Right lobe of liver (tissue), 6 donors: ENCODE data around the gene FGFR2. TPM values are rescaled to one million over a fixed set of nuclear protein-coding genes. Genes with fewer than 3 reads are reported as not detected.

ENCODE experiments used
- ATAC-seq, 4 donors: fragments of 200-7000 bp; cut with Tn5 transposase; one replicate each; pipeline ENCODE4 v1.9.1; 2020; ENCODE audit warnings: mild to moderate bottlenecking in 4 of 4, moderate library complexity in 4 of 4
- DNase-seq, 3 donors: peaks; one replicate each; pipeline ENCODE4 v3.0.0-alpha.2; 2020
- H3K27ac ChIP-seq, 3 donors: fragments of 200-600 bp; one replicate each; pipeline ENCODE4 v1.8.0; 2022
- H3K27me3 ChIP-seq, 2 donors: fragments of 200-600 bp; one replicate each; pipeline ENCODE4 v1.8.0; 2022
- H3K36me3 ChIP-seq, 4 donors: fragments of 200-600 bp; sonication (generic) in 1 of 4; one replicate each; pipeline versions ENCODE4 v1.5.1 to v1.8.0; 2017 to 2022; ENCODE audit warnings: control low read depth in 1 of 4
- H3K4me1 ChIP-seq, 4 donors: fragments of 200-600 bp; sonication (generic) in 1 of 4; one replicate each; pipeline versions ENCODE4 v1.5.1 to v1.8.0; 2017 to 2022; ENCODE audit warnings: control low read depth in 1 of 4
- H3K4me3 ChIP-seq, 3 donors: fragments of 200-600 bp; one replicate each; pipeline ENCODE4 v1.8.0; 2022
- H3K9me3 ChIP-seq, 4 donors: fragments of 200-600 bp; sonication (generic) in 1 of 4; one replicate each; pipeline versions ENCODE4 v1.5.1 to v1.8.0; 2017 to 2022; ENCODE audit warnings: control low read depth in 1 of 4
- POLR2A ChIP-seq: fragments of 450-650 bp; IDR thresholded peaks from one replicate; pipeline ENCODE4 v1.6.1; 2017; ENCODE audit warnings: antibody characterized with exemption, mild to moderate bottlenecking
- WGBS: methylation state at CpG from one replicate; pipeline ENCODE4 v1.1.6; 2018; ENCODE audit warnings: low coverage, low lambda C conversion rate; ENCODE audit not compliant: insufficient coverage; ENCODE audit errors: missing lambda C conversion rate; 5-methylcytosine and 5-hydroxymethylcytosine counted together
- intact Hi-C, 2 donors: fragments of 100-400 bp; cut with DNase I; formaldehyde crosslinking; loops; one replicate each; pipeline versions ENCODE4 v1.11.2 to v1.14.1; 2022
- total RNA-seq, 6 experiments: library from RNA; depleted of rRNA in 2 of 6; stranded (reverse); fragments of >200 nt in 2 of 6; fragmentation: NEBNext Ultra II Directional in 3 of 6; extraction: Animal tissue kit (Norgen Biotek cat#: 25700) in 3 of 6; gene quantifications; one replicate each; pipeline versions ENCODE4 v1.1.0 to v1.2.4, GENCODE V29; 2016 to 2023
- TF ChIP-seq, protein P1 (sequence below), 4 donors: fragments of 200-600 bp in 3 of 4; fragments of 450-650 bp in 1 of 4; IDR thresholded peaks; one replicate each; pipeline versions ENCODE4 v1.5.1 to v1.8.0; 2016 to 2022; ENCODE audit warnings: antibody characterized with exemption in 4 of 4, mild to moderate bottlenecking in 2 of 4
- donor health status: DM: no; HTN: yes; CAD: no.
- donor health status: DM: no; HTN: no; CAD: no.
- donor health status: DM: no; HTN: no; CAD: no.
- donor health status: DM: no; HTN: yes; CAD: no.
- donor health status: DM: no; HTN: yes; CAD: no.

FGFR2 gene
- total RNA-seq, 6 experiments from 2014 or later = 14.4 to 33.7 (median 23.0) TPM

DNA sequence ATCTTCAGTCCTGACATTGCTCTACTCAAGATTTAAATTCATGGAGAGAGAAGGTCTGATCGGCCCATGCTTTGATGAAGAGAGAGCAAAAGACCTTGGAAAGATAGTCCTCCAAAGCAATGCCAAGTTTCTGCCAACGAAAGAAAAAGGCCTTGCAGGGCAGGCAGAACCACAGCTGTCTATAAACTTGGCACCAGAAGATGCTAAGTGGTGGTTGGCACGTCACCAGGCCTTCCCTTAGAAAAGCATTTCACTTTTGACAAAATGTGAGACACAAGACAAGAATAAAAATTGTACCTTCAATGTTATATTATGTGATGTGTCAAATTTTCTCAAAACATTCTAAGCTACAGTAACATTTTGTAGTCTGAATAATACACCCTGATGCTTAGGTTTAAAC is 42.0 kb upstream of the FGFR2 start:
- DNase-seq (no peak), ATAC-seq (no peak)
- Histone ChIP-seq H3K36me3 (no peaks in the 10 kb centered on the region), H3K4me1 (no peaks in the 10 kb centered on the region), H3K27ac (no peak overlapping the region), H3K27me3 (no peaks in the 10 kb centered on the region), H3K9me3 (no peaks in the 10 kb centered on the region), H3K4me3 (no peak overlapping the region)
- intact Hi-C loops = no loop called here
- TF ChIP-seq POLR2A = no peak
- TF ChIP-seq, protein P1, sequence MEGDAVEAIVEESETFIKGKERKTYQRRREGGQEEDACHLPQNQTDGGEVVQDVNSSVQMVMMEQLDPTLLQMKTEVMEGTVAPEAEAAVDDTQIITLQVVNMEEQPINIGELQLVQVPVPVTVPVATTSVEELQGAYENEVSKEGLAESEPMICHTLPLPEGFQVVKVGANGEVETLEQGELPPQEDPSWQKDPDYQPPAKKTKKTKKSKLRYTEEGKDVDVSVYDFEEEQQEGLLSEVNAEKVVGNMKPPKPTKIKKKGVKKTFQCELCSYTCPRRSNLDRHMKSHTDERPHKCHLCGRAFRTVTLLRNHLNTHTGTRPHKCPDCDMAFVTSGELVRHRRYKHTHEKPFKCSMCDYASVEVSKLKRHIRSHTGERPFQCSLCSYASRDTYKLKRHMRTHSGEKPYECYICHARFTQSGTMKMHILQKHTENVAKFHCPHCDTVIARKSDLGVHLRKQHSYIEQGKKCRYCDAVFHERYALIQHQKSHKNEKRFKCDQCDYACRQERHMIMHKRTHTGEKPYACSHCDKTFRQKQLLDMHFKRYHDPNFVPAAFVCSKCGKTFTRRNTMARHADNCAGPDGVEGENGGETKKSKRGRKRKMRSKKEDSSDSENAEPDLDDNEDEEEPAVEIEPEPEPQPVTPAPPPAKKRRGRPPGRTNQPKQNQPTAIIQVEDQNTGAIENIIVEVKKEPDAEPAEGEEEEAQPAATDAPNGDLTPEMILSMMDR (IDR thresholded peaks at IDR 0.05) = no peak
- WGBS = 10% methylated on average over 1 of the region's 3 CpGs

GRCh38 chr10:121639416-121639815 is 41.2 kb upstream of the FGFR2 start:
- no peaks in the 10 kb centered on the region for H3K4me1 ChIP-seq
- TF ChIP-seq, protein P1 (IDR thresholded peaks at IDR 0.05) = no peak
- no peak for TF ChIP-seq POLR2A
- no peaks in the 10 kb centered on the region for H3K9me3 ChIP-seq
- no peaks in the 10 kb centered on the region for H3K36me3 ChIP-seq
- H3K27ac ChIP-seq = no peak overlapping the region
- ATAC-seq = no peak
- DNase-seq = no peak
- no peaks in the 10 kb centered on the region for H3K27me3 ChIP-seq
- no peak overlapping the region for H3K4me3 ChIP-seq
- intact Hi-C loops = no loop called here

DNA sequence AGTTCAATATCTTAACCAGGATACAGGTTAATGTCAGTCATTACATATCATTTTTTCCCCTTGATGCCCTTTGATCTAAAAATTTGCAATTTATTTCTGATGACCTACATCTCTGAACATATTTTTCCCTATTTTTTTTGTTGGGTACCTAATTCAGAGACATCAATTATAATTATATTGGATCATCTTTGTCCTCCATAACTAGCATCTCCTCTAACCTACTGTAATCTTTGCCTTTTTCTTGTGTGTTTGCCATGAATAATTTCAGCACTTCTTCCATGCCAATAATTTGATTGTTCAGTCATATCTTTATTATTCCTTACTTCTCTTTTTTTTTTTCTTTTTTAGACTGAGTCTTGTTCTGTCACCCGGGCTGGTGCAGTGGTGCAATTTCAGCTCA is 39.2 kb upstream of the FGFR2 start:
- H3K36me3 ChIP-seq = no peaks in the 10 kb centered on the region
- no peak for ATAC-seq
- no peak overlapping the region for H3K4me3 ChIP-seq
- WGBS = 63% methylated on average over 1 of the region's 1 CpG
- intact Hi-C loops = no loop called here
- DNase-seq = no peak
- no peaks in the 10 kb centered on the region for H3K9me3 ChIP-seq
- no peak overlapping the region for H3K27ac ChIP-seq
- no peaks in the 10 kb centered on the region for H3K27me3 ChIP-seq
- H3K4me1 ChIP-seq = no peaks in the 10 kb centered on the region
- TF ChIP-seq, protein P1 (IDR thresholded peaks at IDR 0.05) = no peak
- no peak for TF ChIP-seq POLR2A

- DNase-seq = no peak
- Histone ChIP-seq H3K4me3 (no peak overlapping the region), H3K9me3 (no peaks in the 10 kb centered on the region), H3K27me3 (no peaks in the 10 kb centered on the region), H3K4me1 (no peaks in the 10 kb centered on the region), H3K27ac (no peak overlapping the region), H3K36me3 (no peaks in the 10 kb centered on the region)
- TF ChIP-seq POLR2A = no peak
- TF ChIP-seq, protein P1 (IDR thresholded peaks at IDR 0.05) = no peak
- intact Hi-C loops = no loop called here
- no peak for ATAC-seq
- 71% methylated on average over 1 of the region's 5 CpGs for WGBS
These were observed 34.8 kb upstream of the FGFR2 start for GRCh38 chr10:121633056-121633455.

DNA sequence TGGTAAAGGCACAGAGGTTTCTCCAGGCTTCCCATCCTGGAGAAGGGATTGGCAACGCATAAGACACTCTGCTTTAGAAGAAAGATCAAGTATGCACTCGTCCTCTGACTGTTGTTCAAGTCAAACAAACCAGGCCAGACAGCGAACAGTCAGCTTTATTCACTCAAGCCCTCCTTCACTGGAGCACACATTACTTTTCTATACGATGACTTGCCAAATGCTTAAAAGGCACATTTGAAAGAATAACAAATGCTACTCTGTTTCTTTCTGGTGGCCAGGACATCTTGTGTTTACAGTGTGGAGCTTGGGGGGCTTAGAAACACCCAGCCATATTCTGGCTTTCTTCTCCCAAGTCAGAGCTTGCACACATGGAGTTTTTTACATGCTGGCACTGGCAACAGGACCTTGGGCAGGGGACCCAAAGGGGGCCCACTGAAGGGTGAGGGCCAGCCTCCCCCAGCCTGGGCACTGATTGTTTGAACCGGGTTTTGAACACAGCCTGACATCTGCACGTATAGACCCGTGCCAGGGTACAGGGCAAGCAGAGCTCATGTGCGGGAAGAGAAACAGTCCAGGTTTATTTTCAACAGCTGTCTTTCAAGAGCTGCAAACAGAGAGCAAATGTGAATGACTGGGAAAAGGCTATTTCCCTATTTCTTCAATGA is 33.3 kb upstream of the FGFR2 start:
- H3K36me3 ChIP-seq = no peaks in the 10 kb centered on the region
- H3K4me1 ChIP-seq = no peaks in the 10 kb centered on the region
- H3K27ac ChIP-seq = no peak overlapping the region
- H3K9me3 ChIP-seq = no peaks in the 10 kb centered on the region
- no peak overlapping the region for H3K4me3 ChIP-seq
- TF ChIP-seq POLR2A = no peak
- TF ChIP-seq, protein P1 (IDR thresholded peaks at IDR 0.05) = no peak
- ATAC-seq = no peak
- intact Hi-C loops = no loop called here
- H3K27me3 ChIP-seq = no peaks in the 10 kb centered on the region
- WGBS = 51% methylated on average over 6 of the region's 8 CpGs
- DNase-seq = no peak
